ENCODE data around the gene GLCCI1.

GLCCI1 gene

GRCh38 chr7:8051373-8051772 lies 82.8 kb downstream of the GLCCI1 start:
- no peak for TF ChIP-seq CTCF (IDR thresholded peaks at IDR 0.05; ENCODE audit: low read depth, low read length)
- no peak for DNase-seq
- no peak overlapping the region for H3K4me3 ChIP-seq (ENCODE audit: low read depth, low read length)
- H3K9me3 ChIP-seq (ENCODE audit: severe bottlenecking), result no peaks in the 10 kb centered on the region
- H3K36me3 ChIP-seq, result peaks cover 13% of the 10 kb centered on the region
- H3K27me3 ChIP-seq (ENCODE audit: insufficient read depth, low read depth, severe bottlenecking), result no peaks in the 10 kb centered on the region
- H3K27ac ChIP-seq, result no peak overlapping the region

GRCh38 chr7:8051998-8052397 lies 83.4 kb downstream of the GLCCI1 start:
- H3K4me3 ChIP-seq (ENCODE audit: low read depth, low read length), result no peak overlapping the region
- no peaks in the 10 kb centered on the region for H3K27me3 ChIP-seq (ENCODE audit: insufficient read depth, low read depth, severe bottlenecking)
- DNase-seq, result no peak
- TF ChIP-seq CTCF (IDR thresholded peaks at IDR 0.05; ENCODE audit: low read depth, low read length), result no peak
- peaks cover 19% of the 10 kb centered on the region for H3K36me3 ChIP-seq
- no peak overlapping the region for H3K27ac ChIP-seq
- no peaks in the 10 kb centered on the region for H3K9me3 ChIP-seq (ENCODE audit: severe bottlenecking)

- DNase-seq, result no peak
- Histone ChIP-seq H3K27me3 (ENCODE audit: insufficient read depth, low read depth, severe bottlenecking) (no peaks in the 10 kb centered on the region), H3K4me3 (ENCODE audit: low read depth, low read length) (no peak overlapping the region), H3K36me3 (peaks cover 28% of the 10 kb centered on the region), H3K27ac (no peak overlapping the region), H3K9me3 (ENCODE audit: severe bottlenecking) (no peaks in the 10 kb centered on the region)
- no peak for TF ChIP-seq CTCF (IDR thresholded peaks at IDR 0.05; ENCODE audit: low read depth, low read length)
Observed at GRCh38 chr7:8052824-8053223, 84.2 kb downstream of the GLCCI1 start.

GRCh38 chr7:8056439-8056838 lies 87.8 kb downstream of the GLCCI1 start:
- Histone ChIP-seq H3K27ac (no peak overlapping the region), H3K9me3 (ENCODE audit: severe bottlenecking) (no peaks in the 10 kb centered on the region), H3K27me3 (ENCODE audit: insufficient read depth, low read depth, severe bottlenecking) (no peaks in the 10 kb centered on the region), H3K4me3 (ENCODE audit: low read depth, low read length) (no peak overlapping the region), H3K36me3 (peaks cover 36% of the 10 kb centered on the region)
- DNase-seq, result no peak
- no peak for TF ChIP-seq CTCF (IDR thresholded peaks at IDR 0.05; ENCODE audit: low read depth, low read length)

GRCh38 chr7:8057566-8057965 lies 89.0 kb downstream of the GLCCI1 start:
- Histone ChIP-seq H3K27me3 (ENCODE audit: insufficient read depth, low read depth, severe bottlenecking) (no peaks in the 10 kb centered on the region), H3K27ac (no peak overlapping the region), H3K4me3 (ENCODE audit: low read depth, low read length) (no peak overlapping the region), H3K36me3 (peaks cover 47% of the 10 kb centered on the region), H3K9me3 (ENCODE audit: severe bottlenecking) (no peaks in the 10 kb centered on the region)
- no peak for TF ChIP-seq CTCF (IDR thresholded peaks at IDR 0.05; ENCODE audit: low read depth, low read length)
- DNase-seq, result no peak

- no peak overlapping the region for H3K4me3 ChIP-seq (ENCODE audit: low read depth, low read length)
- peaks cover 54% of the 10 kb centered on the region for H3K36me3 ChIP-seq
- H3K27ac ChIP-seq, result no peak overlapping the region
- DNase-seq, result no peak
- H3K27me3 ChIP-seq (ENCODE audit: insufficient read depth, low read depth, severe bottlenecking), result no peaks in the 10 kb centered on the region
- no peaks in the 10 kb centered on the region for H3K9me3 ChIP-seq (ENCODE audit: severe bottlenecking)
- TF ChIP-seq CTCF (IDR thresholded peaks at IDR 0.05; ENCODE audit: low read depth, low read length), result no peak
Observed at GRCh38 chr7:8058322-8058721, 89.7 kb downstream of the GLCCI1 start.
